Stimulated activated CD4-positive, alpha-beta T cell treated with anti-CD3 and anti-CD28 coated beads, Interleukin-12 subunit alpha, Interleukin-12 subunit beta, amount 100 ng/mL, for 4 hours (primary cell): ENCODE measurements around the gene CARF.
"Not testable (repeated sequence)": the region's sequence is repeated elsewhere in the genome, so short reads cannot be mapped to it uniquely, and the experiment has no call there.

Experiments
- DNase-seq: peaks from one replicate; pipeline ENCODE4 v3.0.0-alpha.2; 2020

The CARF gene

GRCh38 chr2:202941771-202942170 lies 29.7 kb downstream of the CARF start:
- no peak for DNase-seq

- DNase-seq: no peak
These were observed 32.3 kb downstream of the CARF start for GRCh38 chr2:202944408-202944807.

- DNase-seq: no peak
These were observed 32.7 kb downstream of the CARF start for GRCh38 chr2:202944816-202945215.

DNA sequence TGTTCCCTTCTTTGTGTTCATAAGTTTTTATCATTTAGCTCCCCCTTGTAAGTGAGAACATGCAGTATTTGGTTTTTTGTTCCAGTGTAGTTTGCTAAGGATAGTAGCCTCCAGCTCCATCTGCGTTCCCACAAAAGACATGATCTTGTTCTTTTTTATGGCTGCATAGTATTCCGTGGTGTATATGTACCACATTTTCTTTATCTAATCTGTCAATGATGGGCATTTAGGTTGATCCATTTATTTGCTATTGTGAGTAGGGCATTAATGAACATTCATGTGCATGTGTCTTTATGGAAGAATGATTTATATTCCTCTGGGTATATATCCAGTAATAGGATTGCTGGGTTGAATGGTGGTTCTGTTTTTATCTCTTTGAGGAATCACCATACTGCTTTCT lies 33.4 kb downstream of the CARF start:
- no peak for DNase-seq

GRCh38 chr2:202949333-202949732 lies 37.3 kb downstream of the CARF start:
- not testable (repeated sequence) for DNase-seq

DNA sequence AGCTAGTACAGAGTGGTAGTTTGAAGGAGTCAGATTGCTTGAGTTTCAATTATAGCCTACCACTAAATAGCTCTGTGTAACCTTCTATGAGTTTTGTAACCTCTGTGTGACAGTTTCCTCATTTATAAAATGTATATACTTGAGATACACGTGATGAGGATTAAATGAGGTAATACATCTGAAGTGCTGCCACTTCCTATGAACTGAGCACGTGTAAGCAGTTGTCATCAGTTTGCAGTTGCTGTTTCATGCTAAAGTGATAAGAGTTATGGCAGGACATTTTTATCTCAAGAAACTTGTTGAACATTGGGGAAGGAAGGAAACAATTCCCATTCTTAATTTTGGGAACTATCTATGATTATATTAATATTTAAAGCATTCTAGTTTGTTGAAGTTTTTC lies 38.5 kb downstream of the CARF start:
- no peak for DNase-seq

DNA sequence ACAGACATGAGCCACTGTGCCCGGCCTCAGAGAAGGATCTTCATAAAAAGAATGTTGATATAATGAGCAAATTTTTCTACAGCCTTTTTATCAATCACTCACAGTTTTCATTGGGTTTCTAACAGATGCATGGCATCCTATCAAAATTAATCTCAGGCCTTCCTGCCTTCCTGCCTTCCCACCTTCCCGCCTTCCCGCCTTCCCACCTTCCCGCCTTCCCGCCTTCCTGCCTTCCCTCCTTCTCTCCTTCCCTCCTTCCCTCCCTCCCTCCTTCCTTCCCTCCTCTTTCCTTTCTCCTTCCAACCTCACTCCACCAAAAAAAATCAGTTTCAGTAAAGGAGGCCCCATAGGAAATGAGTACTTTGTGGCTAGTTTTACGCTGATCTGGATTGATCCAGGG lies 48.4 kb downstream of the CARF start:
- no peak for DNase-seq

DNA sequence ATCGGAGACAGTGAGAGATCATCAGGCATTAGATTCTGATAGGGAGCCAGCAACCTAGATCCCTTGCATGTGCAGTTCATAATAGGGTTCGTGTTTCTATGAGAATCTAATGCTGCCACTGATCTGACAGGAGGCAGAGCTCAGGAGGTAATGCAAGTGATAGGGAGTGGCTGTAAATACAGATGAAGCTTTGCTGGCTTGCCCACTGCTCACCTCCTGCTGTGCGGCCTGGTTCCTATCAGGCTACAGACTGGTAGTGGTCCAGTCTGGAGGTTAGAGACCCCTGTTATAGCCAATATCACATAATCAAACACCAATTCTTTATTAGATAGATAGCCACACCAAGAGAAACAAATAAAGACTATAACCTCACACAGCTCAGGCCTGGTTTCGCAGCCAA lies 51.6 kb downstream of the CARF start:
- DNase-seq: no peak

GRCh38 chr2:202965810-202966460 lies 53.9 kb downstream of the CARF start:
- DNase-seq: no peak

- DNase-seq: not testable (repeated sequence)
These were observed 57.3 kb downstream of the CARF start for GRCh38 chr2:202969404-202969803.

- no peak for DNase-seq
These were observed 64.7 kb downstream of the CARF start for GRCh38 chr2:202976809-202977208.

DNA sequence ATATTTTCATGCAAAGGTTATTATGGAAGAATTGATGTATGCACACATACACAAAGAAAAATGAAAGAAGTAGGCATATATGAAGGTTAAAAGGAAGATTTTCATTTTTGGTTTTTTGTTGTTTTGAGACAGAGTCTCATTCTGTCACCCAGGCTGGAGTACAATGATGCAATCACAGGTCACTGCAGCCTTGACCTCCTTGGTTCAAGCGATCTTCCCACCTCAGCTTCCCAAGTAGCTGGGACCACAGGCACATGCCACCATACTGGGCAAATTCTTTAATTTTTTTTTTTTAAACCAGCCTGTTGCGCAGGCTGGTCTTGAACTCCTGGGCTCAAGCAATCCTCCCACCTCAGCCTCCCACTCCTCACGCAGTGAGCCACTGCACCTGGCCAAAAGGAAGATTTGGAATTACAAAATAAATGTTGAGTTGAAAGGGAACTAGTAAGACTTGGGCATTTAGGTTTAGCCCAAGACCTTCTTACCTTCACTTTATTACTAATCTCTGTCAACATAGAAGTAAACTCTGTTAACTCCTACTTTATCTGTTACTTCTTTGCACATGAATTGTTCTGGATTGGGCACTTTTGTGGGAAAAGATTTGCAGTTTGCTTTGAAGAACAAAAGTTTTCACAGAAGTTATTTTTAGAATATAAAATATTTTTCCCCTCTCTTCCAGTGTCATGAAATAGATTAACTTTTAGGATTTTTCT lies 70.9 kb downstream of the CARF start:
- no peak for DNase-seq

DNA sequence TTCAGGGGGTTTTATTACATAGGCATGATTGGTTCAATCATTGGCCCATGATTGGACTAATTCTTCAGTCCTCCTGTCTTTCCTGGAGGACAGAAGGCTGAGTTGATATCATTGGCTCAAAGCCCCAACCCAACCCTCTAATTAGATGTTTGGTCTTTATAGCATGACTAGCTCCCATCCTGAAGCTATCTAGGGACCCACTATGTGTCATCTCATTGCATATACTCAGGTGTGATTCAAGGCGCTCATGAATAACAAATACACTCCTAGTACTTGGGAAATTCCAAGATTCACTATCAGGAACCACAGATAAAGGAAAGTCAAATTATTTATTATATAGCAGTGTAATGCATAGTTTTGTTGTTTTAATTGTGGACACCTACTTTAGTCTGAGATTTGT lies 77.7 kb downstream of the CARF start:
- DNase-seq: no peak

- no peak for DNase-seq
These were observed 78.4 kb downstream of the CARF start for GRCh38 chr2:202990501-202990900.

DNA sequence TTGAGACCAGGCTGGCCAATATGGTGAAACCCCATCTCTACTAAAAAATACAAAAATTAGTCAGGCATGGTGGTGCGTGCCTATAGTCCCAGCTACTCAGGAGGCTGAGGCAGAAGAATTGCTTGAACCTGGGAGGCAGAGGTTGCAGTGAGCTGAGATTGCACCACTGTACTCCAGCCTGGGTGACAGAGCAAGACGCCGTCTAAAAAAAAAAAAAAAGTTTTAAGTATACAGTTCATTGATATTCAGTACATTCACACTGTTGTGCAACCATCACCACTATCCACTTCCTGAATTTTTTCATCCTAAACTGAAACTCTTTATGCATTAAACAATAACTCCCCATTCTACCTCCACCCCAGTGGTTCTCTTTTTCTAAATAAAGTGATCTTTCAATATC lies 85.0 kb downstream of the CARF start:
- DNase-seq: not testable (repeated sequence)

DNA sequence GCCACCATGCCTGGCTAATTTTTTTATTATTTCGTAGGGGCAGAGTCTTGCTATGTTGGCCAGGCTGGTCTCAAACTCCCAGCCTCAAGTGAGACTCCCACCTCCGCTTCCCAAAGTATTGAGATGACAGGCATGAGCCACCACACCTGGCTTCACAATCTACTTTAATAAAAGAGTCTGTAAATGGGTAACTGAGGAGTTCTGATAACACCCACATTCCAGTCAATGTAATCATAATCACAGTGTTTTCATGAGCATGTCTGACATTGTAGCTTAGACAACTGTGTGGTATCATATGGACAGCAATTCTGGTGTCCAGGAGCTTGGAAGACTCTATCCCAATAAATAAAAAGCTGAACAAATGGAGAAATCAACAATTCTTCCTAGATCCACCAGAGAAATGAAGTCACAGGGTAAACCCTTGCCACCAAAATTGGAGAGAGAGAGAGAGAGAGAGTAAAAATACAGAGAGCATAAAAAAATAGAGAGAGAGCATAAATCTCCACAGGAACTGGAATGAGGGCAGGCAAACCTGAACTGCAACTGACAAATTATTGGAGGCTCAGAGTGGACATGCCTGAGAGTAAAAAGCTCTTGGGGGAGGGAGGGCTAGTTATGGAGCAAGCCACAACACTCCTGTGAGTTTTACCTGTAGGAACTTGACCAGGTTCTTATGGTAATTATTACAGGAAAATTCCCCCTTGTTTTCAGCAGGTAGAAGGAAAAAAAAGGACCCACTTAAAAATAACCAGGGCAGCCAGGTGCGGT lies 90.2 kb downstream of the CARF start:
- no peak for DNase-seq

DNA sequence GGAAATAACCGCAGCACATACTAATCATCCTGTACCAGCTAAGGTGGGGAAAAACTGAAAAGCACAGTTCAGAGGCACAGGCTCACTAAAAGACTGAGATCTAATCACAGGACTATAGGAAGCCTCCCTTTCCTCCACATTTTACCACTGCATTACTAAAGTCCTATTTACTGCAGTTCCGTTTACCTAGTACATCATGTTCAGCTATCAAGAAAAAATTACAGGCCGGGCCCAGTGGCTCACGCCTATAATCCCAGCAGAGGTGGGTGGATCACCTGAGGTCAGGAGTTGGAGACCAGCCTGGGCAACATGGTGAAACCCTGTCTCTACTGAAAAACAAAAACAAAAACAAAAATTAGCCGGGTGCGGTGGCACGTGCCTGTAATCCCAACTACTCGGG lies 91.6 kb downstream of the CARF start:
- no peak for DNase-seq

DNA sequence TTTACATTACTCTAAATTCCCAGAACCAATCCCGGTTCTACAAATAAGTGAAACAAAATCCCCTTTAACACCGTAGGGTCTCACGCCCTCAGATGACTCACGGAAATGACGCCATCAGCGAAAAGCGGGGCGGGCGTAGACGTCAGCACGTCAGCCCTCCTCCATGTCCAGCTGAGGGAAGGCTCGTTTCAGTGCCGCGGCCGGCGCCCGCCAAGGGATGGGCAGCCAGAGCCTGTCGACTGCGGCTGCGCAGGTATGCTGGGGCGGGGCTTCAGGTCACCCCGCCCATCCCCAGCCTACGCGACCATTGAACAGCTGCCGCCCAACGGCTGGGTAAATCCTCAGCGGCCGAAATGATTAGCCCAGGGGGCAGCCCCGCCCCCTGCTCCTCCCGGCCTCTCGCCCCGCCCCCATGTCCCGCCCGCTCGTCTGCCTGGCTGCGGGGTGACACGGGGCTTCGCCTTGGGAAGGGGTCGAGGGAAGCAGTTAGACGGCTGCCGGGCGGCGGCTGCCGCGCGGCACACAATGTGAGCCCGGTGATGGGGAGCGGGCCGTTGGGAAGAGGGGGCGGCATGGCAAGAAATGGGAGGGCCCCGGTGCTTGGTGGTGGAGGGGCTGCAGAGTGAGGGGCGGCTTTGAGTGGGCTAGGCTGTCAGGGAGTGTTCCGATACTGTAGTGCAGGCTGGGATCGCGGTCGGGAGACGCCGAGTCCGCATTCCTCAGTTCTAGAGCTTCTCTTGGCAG lies 102.6 kb downstream of the CARF start, which contains the start of gene NBEAL1:
NBEAL1 (plus strand) TSS at position 420 of the 744 bp plus-strand sequence. CDS start 1,510 bp downstream, outside the sequence.
- DNase-seq: peak; percentile 93

- DNase-seq: no peak
These were observed 104.6 kb downstream of the CARF start for GRCh38 chr2:203016716-203017115.

DNA sequence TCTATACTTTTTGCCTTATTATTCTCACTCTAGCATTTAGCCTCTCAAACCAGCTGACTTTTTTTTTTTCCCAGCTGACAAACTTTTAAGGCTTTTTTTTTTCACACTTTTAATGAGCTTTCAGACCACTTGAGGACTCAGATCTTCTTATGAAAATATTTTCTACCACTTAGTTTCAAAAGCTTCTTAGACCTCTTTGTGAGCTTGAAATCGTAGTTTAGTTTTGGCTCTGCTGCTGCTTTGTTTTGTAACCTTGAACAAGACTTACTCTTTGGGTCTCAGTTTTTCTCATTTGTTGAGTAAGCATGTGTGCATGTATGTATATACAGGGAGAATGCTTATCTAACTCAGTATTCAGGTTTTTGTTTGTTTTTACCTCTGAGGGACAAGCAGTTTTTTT lies 106.1 kb downstream of the CARF start:
- DNase-seq: no peak

- no peak for DNase-seq
These were observed 107.1 kb downstream of the CARF start for GRCh38 chr2:203019142-203019541.

- no peak for DNase-seq
These were observed 109.9 kb downstream of the CARF start for GRCh38 chr2:203021991-203022390.

DNA sequence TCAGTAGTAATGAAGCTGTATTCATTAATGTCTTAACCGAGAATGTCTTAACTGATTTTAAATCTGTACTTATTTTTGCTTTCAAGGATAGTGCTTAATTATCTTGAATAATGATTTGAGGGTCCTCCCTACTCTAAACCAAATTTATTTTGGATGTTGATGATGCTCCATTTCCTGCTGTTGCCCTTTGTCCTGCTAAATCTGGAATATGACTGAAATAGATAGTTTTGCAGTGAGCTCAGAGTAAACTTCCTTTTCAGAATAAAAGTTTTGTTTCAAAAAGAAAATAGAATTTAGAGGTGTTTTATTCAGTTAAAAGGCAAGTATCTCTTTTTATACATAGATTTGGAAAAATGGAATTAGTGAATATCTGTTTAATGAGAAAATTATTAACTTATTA lies 110.7 kb downstream of the CARF start:
- no peak for DNase-seq
